Tibial nerve (tissue), 4 donors: ENCODE results near the gene SLC6A2.

Experiments
- EP300 ChIP-seq, 2 donors: sonication (generic); formaldehyde crosslinking; IDR thresholded peaks; one replicate each; pipeline ENCODE4 v1.6.1; 2017; ENCODE audit warnings: antibody characterized with exemption in 2 of 2, mild to moderate bottlenecking in 1 of 2
- POLR2A ChIP-seq, 2 donors: fragments of 450-650 bp; IDR thresholded peaks; one replicate each; pipeline ENCODE4 v1.6.1; 2017; ENCODE audit warnings: antibody characterized with exemption in 2 of 2, mild to moderate bottlenecking in 2 of 2, moderate library complexity in 2 of 2
- TF ChIP-seq, protein P1 (sequence below), 5 experiments: fragments of 200-600 bp in 3 of 5; fragments of 450-650 bp in 2 of 5; sonication (generic) in 3 of 5; IDR thresholded peaks; one replicate each; pipeline ENCODE4 v1.5.1; 2016 to 2019; ENCODE audit warnings: antibody characterized with exemption in 5 of 5, mild to moderate bottlenecking in 3 of 5, moderate library complexity in 2 of 5

DNA sequence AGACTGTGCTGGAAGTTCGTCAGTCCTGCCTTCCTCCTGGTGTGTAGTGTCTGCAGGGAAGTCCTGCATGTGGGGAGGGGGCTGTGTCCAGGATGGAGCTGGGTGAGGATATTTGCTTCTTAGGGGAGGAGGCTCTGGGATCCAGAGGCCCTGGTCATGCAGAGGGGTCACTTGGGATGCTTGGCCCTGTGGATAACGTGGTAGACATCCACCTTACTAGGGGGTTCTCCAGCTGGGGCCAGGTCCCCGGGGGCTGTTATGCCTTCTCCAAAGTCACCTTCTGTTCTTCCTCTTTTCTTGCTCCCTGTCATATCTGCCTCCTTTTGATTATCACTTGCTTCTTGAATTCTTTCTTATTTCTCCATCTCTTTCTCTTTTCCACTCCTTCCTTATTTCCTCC lies 43.8 kb downstream of the SLC6A2 start:
- TF ChIP-seq, protein P1, sequence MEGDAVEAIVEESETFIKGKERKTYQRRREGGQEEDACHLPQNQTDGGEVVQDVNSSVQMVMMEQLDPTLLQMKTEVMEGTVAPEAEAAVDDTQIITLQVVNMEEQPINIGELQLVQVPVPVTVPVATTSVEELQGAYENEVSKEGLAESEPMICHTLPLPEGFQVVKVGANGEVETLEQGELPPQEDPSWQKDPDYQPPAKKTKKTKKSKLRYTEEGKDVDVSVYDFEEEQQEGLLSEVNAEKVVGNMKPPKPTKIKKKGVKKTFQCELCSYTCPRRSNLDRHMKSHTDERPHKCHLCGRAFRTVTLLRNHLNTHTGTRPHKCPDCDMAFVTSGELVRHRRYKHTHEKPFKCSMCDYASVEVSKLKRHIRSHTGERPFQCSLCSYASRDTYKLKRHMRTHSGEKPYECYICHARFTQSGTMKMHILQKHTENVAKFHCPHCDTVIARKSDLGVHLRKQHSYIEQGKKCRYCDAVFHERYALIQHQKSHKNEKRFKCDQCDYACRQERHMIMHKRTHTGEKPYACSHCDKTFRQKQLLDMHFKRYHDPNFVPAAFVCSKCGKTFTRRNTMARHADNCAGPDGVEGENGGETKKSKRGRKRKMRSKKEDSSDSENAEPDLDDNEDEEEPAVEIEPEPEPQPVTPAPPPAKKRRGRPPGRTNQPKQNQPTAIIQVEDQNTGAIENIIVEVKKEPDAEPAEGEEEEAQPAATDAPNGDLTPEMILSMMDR (IDR thresholded peaks at IDR 0.05): no peak
- TF ChIP-seq EP300 (IDR thresholded peaks at IDR 0.05) (no peak), POLR2A (IDR thresholded peaks at IDR 0.05) (no peak)
